ENCODE results near the gene STRN3.
"Not testable (repeated sequence)": the region's sequence is repeated elsewhere in the genome, so short reads cannot be mapped to it uniquely, and the experiment has no call there.

STRN3 gene

DNA sequence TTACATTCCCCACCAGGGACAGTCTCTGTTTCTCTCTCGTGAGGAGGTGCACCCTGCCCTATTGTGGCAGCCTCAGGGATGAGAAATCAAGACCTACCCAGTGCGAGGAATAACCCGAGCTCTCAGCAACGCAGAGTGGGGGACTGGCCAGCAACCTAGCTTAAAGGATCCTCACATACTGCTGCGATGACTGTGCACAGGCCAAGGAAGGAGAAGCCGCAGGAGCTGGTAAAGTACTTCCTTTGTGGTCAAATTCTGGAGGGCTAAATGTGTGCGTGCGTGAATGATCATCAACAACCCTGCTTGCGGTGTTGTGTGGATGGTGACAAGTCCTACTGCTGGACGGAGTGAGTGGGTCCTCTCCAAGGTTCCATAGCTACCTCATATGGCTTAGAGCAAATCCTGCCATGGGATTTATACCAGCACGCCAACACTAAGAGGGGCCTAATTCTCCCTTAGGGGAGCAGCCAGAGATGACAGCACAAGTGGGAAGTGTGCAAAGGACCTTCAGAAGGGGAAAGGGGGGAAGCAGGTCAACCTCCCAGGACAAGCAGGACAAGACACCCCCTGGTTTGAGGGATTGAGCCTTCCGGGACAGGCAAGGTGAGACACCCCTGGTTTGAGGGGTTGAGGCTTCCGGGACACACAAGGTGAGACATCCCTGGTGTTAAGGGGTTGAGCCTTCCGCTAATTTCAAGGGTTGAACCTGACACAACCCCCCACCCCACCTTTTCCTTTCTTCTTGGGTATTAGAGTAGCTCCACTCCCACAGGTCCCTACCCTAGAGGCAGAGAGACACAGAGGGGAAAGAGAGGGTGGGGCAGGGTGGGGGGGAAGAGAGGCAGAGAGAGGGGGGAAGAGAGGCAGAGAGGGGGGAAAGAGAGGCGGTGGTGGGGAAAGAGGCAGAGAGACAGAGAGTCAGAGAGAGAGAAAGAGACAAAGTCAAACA, 59.5 kb downstream of the STRN3 start:
- no peak overlapping the region for H3K4me3 ChIP-seq
- no peak overlapping the region for H3K27ac ChIP-seq
- DNase-seq (ENCODE audit: low spot score), result no peak
- TF ChIP-seq, protein P1, sequence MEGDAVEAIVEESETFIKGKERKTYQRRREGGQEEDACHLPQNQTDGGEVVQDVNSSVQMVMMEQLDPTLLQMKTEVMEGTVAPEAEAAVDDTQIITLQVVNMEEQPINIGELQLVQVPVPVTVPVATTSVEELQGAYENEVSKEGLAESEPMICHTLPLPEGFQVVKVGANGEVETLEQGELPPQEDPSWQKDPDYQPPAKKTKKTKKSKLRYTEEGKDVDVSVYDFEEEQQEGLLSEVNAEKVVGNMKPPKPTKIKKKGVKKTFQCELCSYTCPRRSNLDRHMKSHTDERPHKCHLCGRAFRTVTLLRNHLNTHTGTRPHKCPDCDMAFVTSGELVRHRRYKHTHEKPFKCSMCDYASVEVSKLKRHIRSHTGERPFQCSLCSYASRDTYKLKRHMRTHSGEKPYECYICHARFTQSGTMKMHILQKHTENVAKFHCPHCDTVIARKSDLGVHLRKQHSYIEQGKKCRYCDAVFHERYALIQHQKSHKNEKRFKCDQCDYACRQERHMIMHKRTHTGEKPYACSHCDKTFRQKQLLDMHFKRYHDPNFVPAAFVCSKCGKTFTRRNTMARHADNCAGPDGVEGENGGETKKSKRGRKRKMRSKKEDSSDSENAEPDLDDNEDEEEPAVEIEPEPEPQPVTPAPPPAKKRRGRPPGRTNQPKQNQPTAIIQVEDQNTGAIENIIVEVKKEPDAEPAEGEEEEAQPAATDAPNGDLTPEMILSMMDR (IDR thresholded peaks at IDR 0.05), result no peak

DNA sequence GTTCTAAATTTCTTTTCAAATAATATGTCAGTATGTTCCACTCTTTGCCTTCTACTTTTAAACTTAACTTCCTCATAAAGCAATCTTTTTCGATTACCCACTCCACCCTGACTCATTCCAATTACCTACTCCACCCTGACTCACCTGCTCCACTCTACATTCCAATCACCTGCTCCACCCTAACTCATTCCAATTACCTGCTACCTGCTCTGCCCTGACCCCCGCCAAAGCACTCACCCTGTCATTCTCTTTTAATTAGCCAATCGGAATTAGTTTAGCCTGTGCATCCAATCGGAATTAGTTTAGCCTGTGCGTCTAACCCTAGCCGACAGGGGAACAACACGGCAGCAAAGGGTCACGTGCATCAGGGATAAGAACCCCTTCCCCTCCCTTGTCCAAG, 60.3 kb downstream of the STRN3 start:
- not testable (repeated sequence) for DNase-seq (ENCODE audit: low spot score); H3K4me3 ChIP-seq; H3K27ac ChIP-seq

DNA sequence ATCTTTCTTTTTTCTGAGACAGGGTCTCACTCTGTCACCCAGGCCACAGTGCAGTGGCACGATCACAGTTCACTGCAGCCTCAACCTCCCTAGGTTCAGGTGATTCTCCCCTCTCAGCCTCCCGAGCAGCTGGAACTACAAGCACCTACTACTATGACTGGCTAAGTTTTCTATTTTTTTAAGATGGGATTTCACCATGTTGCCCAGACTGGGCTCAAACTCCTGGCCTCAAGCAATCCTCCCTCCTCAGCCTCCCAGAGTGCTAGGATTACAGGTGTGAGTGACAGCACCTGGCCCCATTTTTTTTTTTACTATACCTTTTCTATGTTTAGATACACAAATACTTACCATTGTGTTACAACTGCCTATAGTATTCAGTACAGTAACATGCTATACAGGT, 63.6 kb downstream of the STRN3 start:
- not testable (repeated sequence) for H3K27ac ChIP-seq; DNase-seq (ENCODE audit: low spot score); H3K4me3 ChIP-seq

DNA sequence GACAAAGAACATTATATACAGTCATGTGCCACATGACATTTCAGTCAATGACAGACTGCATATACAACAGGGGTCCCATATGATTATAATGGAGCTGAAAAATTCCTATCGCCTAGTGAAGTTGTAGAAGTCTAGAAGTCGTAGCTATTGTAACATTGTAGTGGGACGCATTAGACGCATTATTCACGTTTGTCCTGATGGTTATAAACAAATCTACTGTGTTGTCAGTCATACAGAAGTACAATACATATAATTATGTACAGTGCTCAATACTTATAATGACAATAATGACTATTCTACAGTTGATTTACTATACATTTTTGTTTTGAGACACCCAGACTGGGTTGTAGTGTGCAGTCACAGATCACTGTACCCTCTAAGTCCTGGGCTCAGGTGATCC, 64.8 kb downstream of the STRN3 start:
- no peak for DNase-seq (ENCODE audit: low spot score)
- TF ChIP-seq, protein P1 (IDR thresholded peaks at IDR 0.05), result no peak
- no peak overlapping the region for H3K27ac ChIP-seq
- H3K4me3 ChIP-seq, result no peak overlapping the region

DNA sequence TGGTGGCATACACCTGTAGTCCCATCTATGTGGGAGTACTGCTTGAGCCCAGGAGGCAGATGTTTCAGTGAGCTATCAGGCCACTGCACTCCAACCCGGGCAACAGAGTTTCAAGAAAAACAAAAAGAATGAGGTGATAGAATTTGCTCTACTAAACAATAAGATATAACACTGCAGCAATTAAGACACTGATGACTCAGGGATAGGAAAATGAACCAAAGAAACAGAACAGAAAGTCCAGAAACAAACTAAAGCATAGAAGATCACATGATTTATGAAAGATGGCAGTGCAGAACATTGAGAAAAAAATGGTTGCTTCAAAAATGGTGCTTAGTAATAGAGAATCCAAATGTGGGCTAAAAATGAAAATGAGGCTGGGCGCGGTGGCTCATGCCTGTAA, 66.0 kb downstream of the STRN3 start:
- no peak overlapping the region for H3K4me3 ChIP-seq
- H3K27ac ChIP-seq, result no peak overlapping the region
- TF ChIP-seq, protein P1 (IDR thresholded peaks at IDR 0.05), result no peak
- DNase-seq (ENCODE audit: low spot score), result no peak

DNA sequence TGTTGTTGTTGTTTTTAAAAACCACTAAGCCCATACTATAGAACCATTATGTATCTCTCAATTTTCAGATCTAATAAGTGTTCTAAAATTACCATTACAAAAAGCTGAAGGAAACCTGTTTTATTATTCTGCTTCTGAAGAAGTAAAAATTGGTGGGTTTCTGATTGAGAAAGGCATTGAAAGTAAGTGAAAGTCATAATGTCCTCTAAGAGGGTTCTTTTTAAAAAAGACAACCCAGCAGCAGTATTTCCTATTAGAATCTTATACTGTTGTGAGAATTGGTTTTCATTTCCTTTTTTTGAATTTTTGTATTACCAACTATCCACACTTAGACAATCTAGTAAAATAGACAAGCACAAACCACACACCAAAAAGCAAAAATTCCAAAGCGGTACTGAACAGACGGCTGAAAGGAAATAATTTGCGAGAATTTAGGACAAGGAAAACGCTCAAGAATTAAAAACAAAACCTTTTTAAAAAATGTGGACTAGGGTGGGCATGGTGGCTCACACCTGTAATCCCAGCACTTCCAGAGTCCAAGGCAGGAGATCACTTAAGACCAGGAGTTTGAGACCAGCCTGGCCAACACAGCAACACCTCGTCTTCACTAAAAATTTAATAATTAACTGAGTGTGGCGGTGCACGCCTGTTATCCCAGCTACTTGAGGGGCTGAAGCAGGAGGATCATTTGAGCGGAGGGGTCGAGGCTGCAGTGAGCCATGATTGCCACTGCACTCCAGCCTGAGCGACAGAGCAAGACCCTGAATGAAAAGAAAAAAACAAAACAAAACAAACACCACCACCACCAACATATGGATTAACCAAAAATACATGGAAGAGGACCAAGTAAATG, 67.4 kb downstream of the STRN3 start:
- DNase-seq (ENCODE audit: low spot score), result no peak
- TF ChIP-seq, protein P1 (IDR thresholded peaks at IDR 0.05), result no peak
- Histone ChIP-seq H3K4me3 (no peak overlapping the region), H3K27ac (no peak overlapping the region)

DNA sequence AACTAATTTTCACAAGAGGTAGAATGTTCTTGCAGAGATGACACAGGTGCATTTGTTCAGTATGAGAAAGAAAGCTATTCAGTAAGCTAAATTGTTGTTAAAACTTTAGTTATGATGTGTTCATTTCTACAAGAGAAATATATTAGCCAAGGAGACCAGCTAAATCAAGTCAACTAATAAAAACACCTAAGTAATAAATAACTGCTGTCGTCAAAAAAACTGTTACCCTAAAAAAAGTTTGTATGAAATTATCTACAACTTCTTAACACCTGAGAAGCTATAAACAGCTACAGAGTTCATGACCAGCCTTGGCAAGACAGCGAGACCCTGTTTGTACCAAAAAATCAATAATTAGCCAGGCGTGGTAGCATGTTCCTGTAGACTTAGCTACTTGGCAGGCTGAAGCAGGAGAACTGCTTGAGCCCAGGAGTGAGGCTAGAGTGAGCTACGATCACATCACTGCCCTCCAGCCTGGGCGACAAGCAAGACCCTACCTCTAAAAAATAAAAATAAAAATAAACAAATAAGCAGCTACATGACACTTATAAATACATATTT, 68.3 kb downstream of the STRN3 start:
- DNase-seq (ENCODE audit: low spot score), result no peak
- H3K27ac ChIP-seq, result no peak overlapping the region
- TF ChIP-seq, protein P1 (IDR thresholded peaks at IDR 0.05), result no peak
- no peak overlapping the region for H3K4me3 ChIP-seq

All from coronary artery (tissue), 2 donors.